GM19324 (cell line): ENCODE data around the gene CATSPERB.
"Not testable (repeated sequence)": the region's sequence is repeated elsewhere in the genome, so short reads cannot be mapped to it uniquely, and the experiment has no call there.

Experiments
- ATAC-seq: cut with Tn5 transposase; IDR thresholded peaks from one replicate; pipeline ENCODE4 v1.9.1; 2021; ENCODE audit warnings: mild to moderate bottlenecking, moderate library complexity; ENCODE audit not compliant: unreplicated experiment, low FRiP score

CATSPERB gene

GRCh38 chr14:91731986-91732385 is at the start of gene CATSPERB:
CATSPERB (minus strand) TSS chr14:91732086; CDS start chr14:91729479, 2,607 bp downstream.
- ATAC-seq: no peak

GRCh38 chr14:91780452-91780851 is 48.6 kb upstream of the CATSPERB start:
- ATAC-seq: no peak

DNA sequence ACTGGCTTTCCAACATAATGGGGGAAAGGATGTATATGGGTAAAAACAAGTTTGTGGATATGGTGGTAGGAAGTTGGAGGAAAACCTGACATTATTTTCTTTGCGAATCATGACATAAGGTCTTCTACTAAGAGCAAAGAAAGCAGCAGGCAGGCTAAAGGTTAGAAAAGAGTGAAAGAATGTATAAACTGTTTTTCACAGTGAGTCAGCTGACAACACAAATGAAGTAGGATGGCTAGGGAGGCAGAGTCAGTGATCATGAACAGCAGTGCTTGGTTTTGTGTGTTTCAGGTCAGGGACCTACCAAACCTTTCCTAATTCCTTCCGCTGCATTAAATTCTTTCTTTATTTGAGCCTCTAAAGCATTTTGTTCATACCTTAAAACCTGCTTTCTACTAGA is 46.3 kb upstream of the CATSPERB start:
- no peak for ATAC-seq

DNA sequence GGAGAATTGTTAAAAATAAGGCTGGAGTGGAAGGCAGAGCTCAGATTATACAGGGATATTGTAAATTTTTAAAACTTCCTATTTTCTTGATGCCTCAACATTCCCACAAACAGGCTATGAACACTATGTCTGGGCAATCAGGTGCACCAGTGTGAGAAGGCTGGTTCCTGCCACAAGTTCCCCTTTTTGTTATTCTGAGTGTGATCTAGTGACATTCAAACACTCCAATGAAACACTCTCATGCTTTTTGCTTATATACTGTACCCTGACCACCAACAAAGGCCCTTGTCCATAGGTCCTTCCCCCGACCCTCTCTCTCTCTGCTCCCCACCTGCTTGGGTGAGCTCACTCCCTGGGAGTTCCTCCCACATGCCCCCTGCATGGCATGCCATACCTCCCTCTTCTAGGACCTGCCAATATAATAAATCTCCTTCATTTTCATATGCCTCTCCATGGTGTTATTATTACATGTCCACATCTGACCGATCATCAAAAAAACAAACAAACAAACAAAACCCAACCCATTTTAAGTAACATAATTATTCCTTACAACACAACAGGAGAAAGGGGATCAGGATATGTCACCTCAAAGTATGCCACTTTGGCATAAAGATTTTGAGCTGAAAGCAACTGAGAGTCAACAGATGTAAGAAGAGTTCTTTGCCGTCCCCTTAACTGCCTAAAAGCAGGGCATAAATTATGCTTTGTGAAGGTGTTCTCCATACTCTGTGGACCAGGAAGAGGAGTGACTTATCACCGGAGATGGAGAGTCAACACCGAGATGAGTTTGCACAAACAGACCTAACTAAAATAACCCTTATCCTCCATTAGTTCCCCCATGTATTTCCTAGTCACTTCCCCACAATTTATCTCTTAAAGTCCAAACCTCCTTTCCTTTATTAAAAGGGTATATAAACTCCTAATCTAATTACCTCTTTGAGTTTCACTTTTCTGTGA is 42.5 kb upstream of the CATSPERB start:
- ATAC-seq: no peak

GRCh38 chr14:91770185-91770584 is 38.3 kb upstream of the CATSPERB start:
- ATAC-seq: no peak

DNA sequence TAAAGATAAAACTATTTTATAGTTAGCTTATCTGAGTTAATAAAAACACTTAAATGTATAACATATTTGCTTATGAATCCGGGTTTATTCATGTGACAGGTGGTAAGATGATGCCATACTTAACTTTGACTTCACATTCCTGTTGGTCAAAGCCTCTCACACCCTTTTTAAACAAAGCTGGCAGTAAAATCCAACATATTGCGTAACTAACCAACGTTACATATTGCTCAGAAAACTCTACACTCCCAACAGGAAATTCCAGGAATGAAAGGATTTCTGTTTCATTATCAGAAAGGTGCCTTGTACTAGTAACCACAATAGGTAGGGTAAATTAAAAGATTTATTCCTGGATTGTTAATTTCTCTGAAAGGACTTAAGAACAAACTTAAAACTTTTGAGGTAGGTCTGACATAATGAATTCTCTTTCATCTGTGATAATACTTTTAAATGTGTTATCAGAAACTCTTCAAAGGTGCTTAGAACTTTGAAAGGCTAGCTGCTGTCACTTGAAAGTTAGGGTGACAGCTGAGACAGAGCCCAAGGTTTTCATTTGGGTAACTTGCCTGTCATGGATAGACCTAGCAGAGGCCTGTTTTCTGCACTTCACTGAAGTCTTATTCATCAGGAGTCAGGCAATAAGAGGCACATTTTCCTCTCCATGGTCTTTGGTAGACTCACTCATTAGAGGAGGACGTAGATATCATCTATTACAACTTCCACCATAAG is 23.8 kb upstream of the CATSPERB start:
- ATAC-seq: no peak

DNA sequence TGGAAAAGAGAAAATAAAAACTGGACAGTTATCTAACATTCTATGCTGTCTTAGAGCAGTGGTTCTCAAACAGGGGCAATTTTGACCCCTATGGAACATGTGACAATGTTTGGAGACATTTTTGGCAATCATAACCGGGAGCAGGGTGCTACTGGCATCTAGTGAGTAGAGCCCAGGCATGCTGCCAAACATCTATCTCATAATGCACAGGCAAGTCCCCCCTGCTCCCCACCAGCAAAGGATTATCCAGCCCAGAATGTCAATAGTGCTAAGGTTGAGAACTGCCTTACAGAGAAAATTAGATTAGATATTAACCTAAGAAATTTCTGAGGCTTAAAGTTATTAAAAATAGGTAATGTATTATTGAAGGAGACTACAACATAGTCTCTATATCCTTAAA is 22.9 kb upstream of the CATSPERB start:
- no peak for ATAC-seq

GRCh38 chr14:91754185-91754584 is 22.3 kb upstream of the CATSPERB start:
- ATAC-seq: no peak

DNA sequence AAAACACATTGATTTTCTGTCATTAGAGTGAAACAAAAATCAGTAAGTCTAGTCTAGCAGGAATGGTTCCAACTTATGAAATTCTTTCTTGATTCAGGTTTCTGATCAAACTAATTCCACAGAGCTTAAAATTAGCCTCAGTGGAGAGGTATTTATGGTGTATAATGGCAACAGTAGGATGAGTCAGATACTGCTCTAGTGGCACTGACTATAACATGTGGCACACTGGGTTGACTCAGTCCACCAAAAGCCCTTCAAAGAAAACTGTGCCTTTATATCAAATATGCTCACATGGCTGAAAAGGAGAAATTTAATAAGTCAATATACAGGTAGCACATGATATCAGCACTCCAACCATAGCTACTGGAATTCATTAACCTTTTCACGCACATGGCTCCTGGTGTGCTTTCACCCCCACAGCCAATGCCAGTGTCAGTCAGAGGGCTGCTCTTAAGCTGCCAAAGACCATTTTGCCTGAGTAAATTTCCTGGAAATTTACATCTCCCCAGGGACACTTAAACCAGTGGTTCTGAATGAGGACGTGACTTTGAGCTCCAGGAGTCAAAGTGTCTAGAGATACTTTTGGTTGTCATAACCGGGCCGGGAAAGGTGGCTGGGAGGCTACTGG is 21.7 kb upstream of the CATSPERB start:
- no peak for ATAC-seq

GRCh38 chr14:91752961-91753360 is 21.1 kb upstream of the CATSPERB start:
- ATAC-seq: no peak

DNA sequence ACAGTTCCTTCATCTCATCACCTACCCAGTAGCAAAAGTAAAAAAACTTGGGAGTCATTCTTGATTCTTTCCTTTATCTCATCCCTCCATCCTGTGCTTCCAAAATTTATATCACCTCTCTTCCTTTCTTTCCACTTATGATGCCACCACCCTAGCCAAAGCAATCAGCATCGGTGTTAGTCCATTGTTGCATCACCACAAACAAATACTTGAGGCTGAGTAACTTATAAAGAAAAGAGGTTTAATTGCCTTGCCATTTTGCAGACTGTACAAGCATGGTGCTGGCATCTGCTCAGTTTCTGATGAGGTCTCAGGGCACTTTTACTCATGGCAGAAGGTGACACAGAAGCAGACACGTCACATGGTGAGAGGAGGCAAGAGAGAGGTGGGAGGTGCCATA is 19.8 kb upstream of the CATSPERB start:
- no peak for ATAC-seq

DNA sequence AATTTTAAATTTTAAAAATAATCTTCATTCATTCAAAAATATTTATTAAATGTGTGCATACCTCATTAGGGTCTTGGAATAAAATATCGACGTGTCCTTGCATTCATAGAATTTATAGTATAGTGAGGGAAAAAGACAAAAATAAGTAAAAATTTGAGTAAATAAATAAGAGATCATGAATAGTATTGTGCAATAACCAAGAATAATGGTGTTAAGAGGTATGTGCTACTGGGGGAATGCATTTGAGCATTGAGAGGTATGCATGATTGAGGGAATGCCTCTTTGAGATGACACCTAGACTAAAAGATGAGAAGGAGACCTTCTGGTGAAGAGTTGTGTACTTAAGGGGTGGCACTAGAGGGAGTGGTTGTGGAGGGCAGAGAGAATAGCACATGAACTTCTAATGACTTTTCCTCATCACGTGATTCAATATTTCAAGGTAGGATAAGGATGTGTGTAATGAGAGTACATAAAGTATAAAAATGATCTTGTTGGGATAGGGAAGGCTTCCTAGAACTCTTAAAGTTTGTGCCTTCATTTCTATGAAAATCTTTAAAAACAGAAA is 18.8 kb upstream of the CATSPERB start:
- ATAC-seq: no peak

GRCh38 chr14:91749868-91750267 is 18.0 kb upstream of the CATSPERB start:
- ATAC-seq: no peak

GRCh38 chr14:91748049-91748448 is 16.2 kb upstream of the CATSPERB start:
- ATAC-seq: no peak

GRCh38 chr14:91745344-91745743 is 13.5 kb upstream of the CATSPERB start:
- ATAC-seq: no peak

DNA sequence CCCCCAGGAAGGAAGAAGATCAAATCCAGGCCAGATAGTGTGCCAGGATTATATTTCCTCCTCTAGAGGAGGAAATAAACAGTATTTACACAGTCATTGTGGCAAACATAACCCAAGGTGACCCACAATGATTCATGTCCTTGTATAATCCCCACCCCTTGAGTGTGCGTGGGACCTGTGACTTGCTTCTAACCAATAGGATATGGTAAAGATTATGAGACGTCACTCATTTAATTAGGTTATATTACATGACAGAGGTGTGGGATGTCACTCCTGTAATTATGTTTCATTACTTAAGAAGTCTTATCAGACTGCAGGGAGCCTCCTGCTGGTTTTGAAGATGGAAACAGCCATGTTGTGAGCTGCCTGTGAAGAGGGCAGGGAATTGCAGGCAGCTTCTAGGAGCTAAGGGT is 12.2 kb upstream of the CATSPERB start:
- no peak for ATAC-seq

DNA sequence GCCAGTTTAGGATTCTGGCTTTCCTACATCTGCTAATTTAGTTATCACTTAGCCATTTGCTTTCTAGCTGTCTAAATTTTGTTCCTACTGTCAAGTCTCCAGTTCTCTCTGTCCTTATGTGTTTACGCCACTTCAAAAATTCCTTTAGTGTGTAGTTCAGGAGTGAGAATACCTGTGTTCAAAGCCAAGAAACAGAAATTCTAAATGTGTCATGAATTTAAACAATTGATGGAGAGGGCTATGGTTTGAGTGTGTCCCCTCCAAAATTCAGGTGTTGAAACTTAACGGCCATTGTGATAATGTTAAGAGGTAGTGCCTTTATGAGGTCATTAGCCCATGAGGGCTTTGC is 11.4 kb upstream of the CATSPERB start:
- no peak for ATAC-seq

DNA sequence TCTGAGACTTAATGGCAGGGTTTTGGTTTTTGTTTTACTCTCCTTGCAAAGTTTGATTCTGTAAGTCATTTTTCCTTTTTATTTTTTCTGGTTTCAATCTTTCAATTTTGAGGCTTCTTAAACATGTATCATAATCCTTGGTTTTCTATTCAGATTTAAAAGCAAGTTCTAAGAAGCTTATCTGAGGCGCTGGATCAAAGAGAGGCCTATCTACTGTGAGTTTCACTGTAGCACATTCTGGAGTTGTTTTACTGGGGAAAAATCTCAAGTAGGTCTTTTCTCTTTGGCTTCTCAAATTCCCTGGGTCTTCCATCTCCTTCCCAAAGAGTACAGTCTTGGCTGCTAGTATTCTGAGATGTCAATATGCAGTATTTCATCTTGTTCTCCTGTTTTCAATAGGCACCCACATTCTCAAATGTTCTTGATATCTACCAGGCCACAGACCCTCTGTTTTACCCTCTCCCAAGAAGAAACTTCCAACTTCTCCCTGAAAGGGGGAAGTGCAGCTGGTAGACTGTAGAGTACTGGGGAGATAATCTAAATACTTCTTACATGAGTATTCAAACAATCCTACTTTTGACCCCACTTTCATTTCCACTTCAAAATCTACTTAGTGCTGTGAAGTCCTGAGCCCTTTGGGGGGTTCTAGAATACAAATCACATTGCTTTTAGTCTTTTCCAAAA is 10.9 kb upstream of the CATSPERB start:
- no peak for ATAC-seq

GRCh38 chr14:91739867-91740266 is 8.0 kb upstream of the CATSPERB start:
- not testable (repeated sequence) for ATAC-seq

DNA sequence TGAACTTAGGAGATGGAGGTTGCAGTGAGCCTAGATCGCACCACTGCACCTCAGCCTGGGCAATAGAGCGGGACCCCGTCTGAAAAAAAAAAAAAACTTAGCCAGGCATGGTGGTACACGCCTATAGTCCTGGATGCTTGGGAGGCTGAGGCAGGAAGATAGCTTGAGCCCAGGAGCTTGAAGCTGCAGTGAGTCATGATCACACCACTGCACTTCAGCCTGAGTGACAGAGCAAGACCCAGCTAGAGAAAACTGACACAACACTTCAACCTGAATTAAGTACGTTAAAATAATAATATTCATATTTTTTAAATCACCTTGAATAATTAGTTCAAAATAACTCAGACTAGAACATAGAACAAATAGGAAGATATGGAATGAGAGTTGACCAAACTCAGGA is 5.7 kb upstream of the CATSPERB start:
- no peak for ATAC-seq
